GM21367 (cell line): ENCODE measurements around the gene GCNA.
A peak's percentile ranks its signal among the peaks of the same experiment; 100 is the strongest.

Source experiments
- ATAC-seq: cut with Tn5 transposase; IDR thresholded peaks from one replicate; pipeline ENCODE4 v1.9.1; 2021; ENCODE audit not compliant: unreplicated experiment

The GCNA gene

GRCh38 chrX:71615056-71615455 is 36.8 kb downstream of the GCNA start:
- ATAC-seq, result no peak

- ATAC-seq, result no peak
Observed at GRCh38 chrX:71615954-71616353, 37.7 kb downstream of the GCNA start.

DNA sequence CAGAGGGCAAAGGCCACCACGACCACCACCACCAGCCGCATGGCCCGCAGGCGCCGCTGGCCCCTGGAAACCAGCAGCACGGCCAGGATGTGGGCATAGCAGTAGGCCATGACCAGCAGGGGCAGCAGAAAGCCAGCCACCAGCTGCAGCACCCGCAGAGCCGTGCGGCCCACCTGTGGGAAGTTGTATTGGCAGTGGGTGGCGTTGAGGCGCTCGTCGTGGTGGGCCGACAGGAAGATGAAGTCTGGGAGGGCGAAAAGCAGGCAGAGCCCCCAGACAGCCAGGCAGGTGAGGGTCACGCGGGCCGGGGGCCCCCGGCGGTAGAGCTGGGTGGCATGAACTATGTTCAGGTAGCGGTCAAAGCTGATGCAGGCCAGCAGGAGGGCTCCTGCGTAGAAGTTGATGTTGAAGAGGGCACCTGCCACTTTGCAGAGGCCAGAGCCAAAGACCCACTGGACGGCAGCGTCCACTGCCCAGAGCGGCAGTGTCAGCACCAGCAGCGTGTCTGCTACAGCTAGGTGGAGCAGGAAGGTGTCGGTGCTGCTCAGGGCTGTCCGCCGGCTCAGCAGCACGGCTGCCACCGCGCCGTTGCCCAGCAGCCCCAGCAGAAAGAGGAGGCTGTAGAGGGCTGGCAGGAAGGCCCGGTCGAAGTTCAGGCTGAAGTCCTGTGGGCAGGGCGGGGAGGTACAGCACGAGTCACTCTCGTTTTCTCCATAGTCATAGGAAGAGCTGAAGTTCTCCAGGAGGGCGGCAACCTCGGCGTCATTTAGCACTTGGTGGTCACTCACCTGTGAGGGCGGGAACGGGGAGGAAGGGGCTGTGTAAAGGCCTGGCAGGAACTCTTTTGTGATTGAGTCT is 38.7 kb downstream of the GCNA start:
- ATAC-seq, result no peak

DNA sequence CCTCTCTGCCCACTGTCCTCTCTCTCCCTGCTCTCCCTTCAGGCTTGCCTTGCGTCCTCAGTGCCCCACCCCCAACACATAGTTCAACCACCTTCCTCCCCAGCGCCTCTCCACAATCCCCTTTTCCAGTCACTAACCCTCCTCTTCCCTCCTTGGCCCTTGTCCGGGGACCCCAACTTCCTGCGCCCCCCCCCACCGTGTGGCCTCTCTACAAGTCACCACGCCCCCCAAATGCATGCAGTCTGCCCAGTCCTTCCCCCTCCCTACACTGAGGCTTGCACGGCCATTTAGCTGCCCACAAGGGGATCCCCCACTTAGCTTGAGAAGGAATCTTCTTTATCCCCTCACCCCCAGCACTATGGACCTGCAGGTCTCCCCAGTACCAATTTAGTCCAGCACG is 39.5 kb downstream of the GCNA start:
- ATAC-seq, result no peak

- peak; percentile 47 for ATAC-seq
Observed at GRCh38 chrX:71618303-71618721, 40.1 kb downstream of the GCNA start, which contains the start of gene CXCR3. Gene CXCR3, minus strand, starts transcription at chrX:71618511. Its CDS starts 62 bp downstream, at chrX:71618449.

- ATAC-seq, result no peak
Observed at GRCh38 chrX:71618787-71619186, 40.5 kb downstream of the GCNA start.

DNA sequence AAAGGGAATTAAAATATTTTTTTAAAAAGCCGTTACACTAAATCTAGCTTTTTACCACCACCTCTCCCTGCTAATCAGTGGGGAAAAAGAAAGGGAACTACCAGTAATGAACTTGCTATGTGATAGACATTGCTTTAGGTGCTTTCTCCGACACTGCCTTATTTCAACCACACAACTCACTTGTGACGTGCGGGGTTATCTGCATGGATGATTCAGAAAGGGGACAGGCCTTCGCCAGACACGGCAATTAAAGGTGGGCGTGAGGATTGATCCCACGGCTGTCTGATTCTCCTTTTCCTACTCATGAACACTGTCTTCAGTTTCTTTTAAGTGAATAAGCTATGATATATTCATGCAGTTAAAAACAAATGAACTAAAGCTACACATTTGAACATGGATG is 41.0 kb downstream of the GCNA start:
- no peak for ATAC-seq

DNA sequence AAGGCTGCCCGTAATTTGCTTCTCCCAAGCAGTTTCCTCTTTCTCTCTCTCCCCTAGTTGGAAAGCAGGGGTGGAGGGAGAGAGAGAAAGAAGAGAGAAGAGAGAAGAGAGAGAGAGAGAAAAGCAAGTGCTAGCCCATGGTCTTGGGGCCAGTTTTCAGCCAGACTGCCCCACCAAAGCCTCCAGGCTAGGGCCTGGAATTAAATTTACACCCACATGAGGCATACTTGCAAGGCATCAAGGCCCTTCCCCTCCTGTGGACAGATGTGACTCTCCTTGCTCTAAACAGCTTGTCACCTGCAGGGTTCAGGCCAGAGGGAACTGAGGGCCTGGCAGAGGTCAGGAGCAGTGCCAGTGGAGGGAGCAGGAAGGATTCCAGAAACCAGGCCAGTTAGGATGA is 41.7 kb downstream of the GCNA start:
- no peak for ATAC-seq

GRCh38 chrX:71621603-71622002 is 43.4 kb downstream of the GCNA start:
- no peak for ATAC-seq

GRCh38 chrX:71622032-71622575 is 43.9 kb downstream of the GCNA start:
- ATAC-seq, result no peak

GRCh38 chrX:71622576-71623450 is 44.6 kb downstream of the GCNA start:
- peak; percentile 46 for ATAC-seq

DNA sequence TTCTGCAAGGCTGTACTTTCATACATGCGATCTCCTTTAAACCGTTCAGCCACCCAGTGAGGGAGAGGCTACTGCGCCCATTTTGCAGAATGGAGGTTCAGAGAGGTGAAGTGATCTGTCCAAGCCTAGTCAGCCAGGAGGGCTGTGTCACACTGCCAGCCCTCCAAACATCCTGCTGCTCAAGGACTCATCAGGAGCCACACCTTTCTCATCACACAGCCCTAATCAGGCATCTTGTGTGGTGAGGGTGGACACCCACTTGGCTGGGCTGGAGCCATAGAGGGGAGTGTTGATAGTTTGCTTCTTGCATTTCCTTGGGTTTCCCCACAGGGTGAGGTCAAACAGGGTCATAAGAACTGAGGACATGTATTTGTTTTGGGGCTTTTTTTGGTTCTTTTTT is 45.5 kb downstream of the GCNA start:
- ATAC-seq, result no peak

- no peak for ATAC-seq
Observed at GRCh38 chrX:71625471-71625870, 47.2 kb downstream of the GCNA start.

- no peak for ATAC-seq
Observed at GRCh38 chrX:71626576-71626975, 48.3 kb downstream of the GCNA start.

DNA sequence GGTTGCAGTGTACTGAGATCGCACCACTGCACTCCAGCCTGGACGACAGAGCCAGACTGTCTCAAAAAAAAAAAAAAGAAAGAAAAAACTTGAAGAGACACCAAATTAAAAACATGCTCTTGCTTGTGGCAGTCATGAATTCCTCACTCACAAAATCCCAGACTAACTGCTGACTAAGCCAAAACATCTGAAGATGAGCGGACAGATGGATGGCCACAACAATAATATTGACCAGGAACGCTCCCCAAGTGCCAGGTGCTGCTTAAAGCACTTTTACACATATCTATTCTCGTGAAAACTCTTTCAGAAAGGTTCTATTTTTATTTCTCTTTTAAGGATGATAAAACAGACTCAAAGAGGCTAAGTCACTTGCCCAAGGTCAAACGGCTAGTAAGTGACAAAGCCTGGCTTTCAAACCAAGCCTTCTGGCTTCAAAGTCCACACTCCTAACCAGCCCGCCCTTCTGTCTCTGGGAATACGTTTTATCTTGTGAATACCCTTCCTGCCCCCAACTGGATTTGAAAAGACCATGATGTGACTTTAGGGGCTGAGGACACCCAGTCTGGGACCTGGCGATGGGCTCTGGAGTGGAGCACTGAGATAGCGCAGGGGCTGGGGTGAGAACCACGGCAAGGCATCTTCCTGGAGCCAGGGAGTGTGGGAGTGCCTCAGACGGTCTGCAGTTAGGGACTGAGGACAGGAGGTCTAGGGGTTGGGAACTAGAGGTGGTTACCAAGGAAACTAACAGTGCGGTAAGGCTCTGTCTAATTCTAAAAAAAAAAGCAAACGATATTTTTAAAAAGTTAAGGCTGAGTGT is 49.6 kb downstream of the GCNA start:
- no peak for ATAC-seq

- ATAC-seq, result peak; percentile 62
Observed at GRCh38 chrX:71629467-71629866, 51.2 kb downstream of the GCNA start.

- ATAC-seq, result no peak
Observed at GRCh38 chrX:71632923-71633657, 54.9 kb downstream of the GCNA start.

DNA sequence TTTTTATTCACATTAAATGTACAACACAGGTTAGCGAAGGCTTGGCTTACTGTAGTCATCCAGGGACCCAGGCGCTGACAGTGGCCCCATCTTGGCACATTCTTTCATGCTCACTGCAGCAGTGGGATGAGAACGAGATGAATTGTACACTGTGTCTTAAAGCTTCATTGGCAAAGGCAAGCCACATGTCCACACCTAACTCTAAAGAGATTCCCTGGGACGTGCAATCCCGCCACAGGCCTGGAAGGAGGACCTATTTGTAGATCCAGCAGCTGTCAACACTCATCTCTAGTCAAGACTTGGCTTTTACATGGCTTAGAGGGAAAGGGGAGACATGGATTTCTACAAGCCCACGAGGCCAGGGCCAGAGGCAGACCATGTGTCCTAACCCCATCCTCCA is 56.1 kb downstream of the GCNA start:
- no peak for ATAC-seq

DNA sequence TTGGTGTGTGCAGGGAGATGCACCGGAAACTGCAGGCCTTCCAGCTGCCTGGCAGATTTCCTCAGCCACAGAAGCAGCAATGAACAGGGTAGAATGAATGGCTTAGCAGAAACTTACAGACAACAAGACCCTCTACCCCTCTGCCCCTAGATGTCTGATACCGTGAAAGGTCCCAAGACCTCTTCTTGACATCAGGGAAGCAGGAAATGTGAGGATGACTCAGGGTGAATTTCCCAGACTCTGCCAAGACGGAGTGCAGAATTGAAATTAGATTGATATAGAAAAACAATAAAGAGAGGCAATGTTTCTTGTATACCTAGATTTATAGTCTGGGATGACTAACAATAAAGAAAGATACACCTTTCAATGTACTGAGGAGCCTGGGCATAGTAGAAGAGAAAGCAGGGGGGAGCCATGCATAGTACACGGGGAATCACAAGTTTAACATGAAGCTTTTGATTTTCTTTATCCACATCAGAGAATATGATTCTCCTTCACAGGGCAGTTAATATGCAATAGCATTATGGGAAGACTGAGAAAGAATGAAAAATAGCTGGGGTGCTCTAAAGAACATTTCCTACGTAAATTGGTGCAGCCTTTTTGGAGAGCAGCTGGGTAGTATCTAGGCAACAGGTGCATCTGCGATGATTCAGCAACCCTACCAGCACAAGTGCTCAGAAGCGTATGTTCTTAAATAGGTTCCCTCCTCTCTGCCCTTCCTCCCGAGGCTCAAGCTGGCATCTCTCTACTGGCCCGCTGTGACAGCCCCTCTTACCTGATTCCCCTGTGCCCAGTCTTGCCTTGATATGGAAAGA is 58.4 kb downstream of the GCNA start:
- no peak for ATAC-seq
